Stimulated activated CD4-positive, alpha-beta T cell treated with anti-CD3 and anti-CD28 coated beads, Interleukin-1b, Interleukin-23, amount 100 ng/mL, for 4 hours (primary cell): ENCODE data around the gene CYFIP2.
A peak's percentile ranks its signal among the peaks of the same experiment; 100 is the strongest.
"Not testable (repeated sequence)": the region's sequence is repeated elsewhere in the genome, so short reads cannot be mapped to it uniquely, and the experiment has no call there.

Experiments
- DNase-seq, 2 donors: peaks; one replicate each; pipeline ENCODE4 v3.0.0-alpha.2; 2020; ENCODE audit warnings: low read depth in 2 of 2

CYFIP2 gene

GRCh38 chr5:157265714-157266285 is at the start of gene CYFIP2:
TSS of gene CYFIP2 (plus strand) at chr5:157266123. CDS start at chr5:157285362, 19,239 bp downstream.
- peak; percentile 75 to 82 for DNase-seq

GRCh38 chr5:157216391-157217142 is 49.4 kb upstream of the CYFIP2 start:
- DNase-seq, result no peak

GRCh38 chr5:157217289-157218024 is 48.5 kb upstream of the CYFIP2 start:
- peak; percentile 37 to 66 for DNase-seq

- no peak for DNase-seq
Observed at GRCh38 chr5:157219491-157220271, 46.2 kb upstream of the CYFIP2 start.

- no peak for DNase-seq
Observed at GRCh38 chr5:157221959-157222358, 44.0 kb upstream of the CYFIP2 start.

GRCh38 chr5:157222506-157223230 is 43.3 kb upstream of the CYFIP2 start:
- peak; percentile 39 to 78 for DNase-seq

GRCh38 chr5:157225469-157226422 is 40.2 kb upstream of the CYFIP2 start:
- no peak for DNase-seq

GRCh38 chr5:157230610-157231009 is 35.3 kb upstream of the CYFIP2 start:
- DNase-seq, result no peak

GRCh38 chr5:157232706-157233105 is 33.2 kb upstream of the CYFIP2 start:
- no peak for DNase-seq

GRCh38 chr5:157233515-157233914 is 32.4 kb upstream of the CYFIP2 start:
- no peak for DNase-seq

- no peak for DNase-seq
Observed at GRCh38 chr5:157236423-157236822, 29.5 kb upstream of the CYFIP2 start.

- no peak for DNase-seq
Observed at GRCh38 chr5:157241483-157241882, 24.4 kb upstream of the CYFIP2 start.

- not testable (repeated sequence) for DNase-seq
Observed at GRCh38 chr5:157244704-157245103, 21.2 kb upstream of the CYFIP2 start.

- DNase-seq, result no peak
Observed at GRCh38 chr5:157245476-157245875, 20.4 kb upstream of the CYFIP2 start.

GRCh38 chr5:157245886-157246285 is 20.0 kb upstream of the CYFIP2 start:
- no peak for DNase-seq

GRCh38 chr5:157247267-157247666 is 18.7 kb upstream of the CYFIP2 start:
- no peak for DNase-seq

- no peak for DNase-seq
Observed at GRCh38 chr5:157248821-157249470, 17.0 kb upstream of the CYFIP2 start.

GRCh38 chr5:157252711-157253465 is 13.0 kb upstream of the CYFIP2 start:
- DNase-seq, result no peak

- DNase-seq, result no peak
Observed at GRCh38 chr5:157253547-157253946, 12.4 kb upstream of the CYFIP2 start.
